Activated B cell treated with CpG ODN at 0.5 μM for 24 hours (primary cell): ENCODE data around the gene ZNF428. TPM values are rescaled to one million over a fixed set of nuclear protein-coding genes. Genes with fewer than 3 reads are reported as not detected.

ENCODE experiments used
- ATAC-seq: fragments of 200-7000 bp; cut with Tn5 transposase; one replicate; pipeline ENCODE4 v1.10.0; 2021; ENCODE audit warnings: low read depth, mild to moderate bottlenecking, moderate library complexity
- CTCF ChIA-PET: fragments of 350-600 bp; sonication (Branson Sonifier 250); formaldehyde crosslinking; loops from one replicate; lab custom pipeline; 2021; ENCODE audit warnings: antibody characterized with exemption; lab: Charles Lee
- POLR2A ChIA-PET: fragments of 350-600 bp; sonication (Branson Sonifier 250); formaldehyde crosslinking; loops from one replicate; lab custom pipeline; 2021; ENCODE audit warnings: antibody characterized with exemption; lab: Charles Lee
- DNase-seq: peaks from one replicate; pipeline ENCODE4 v3.0.0; 2022
- H3K27ac Mint-ChIP-seq: one replicate; pipeline ENCODE4 v1.8.0; 2020; ENCODE audit warnings: mixed read lengths
- H3K27me3 Mint-ChIP-seq: one replicate; pipeline ENCODE4 v1.8.0; 2021; ENCODE audit warnings: mixed read lengths
- H3K36me3 Mint-ChIP-seq: one replicate; pipeline ENCODE4 v1.8.0; 2021; ENCODE audit warnings: low read depth, mixed read lengths
- H3K4me1 Mint-ChIP-seq: one replicate; pipeline ENCODE4 v1.8.0; 2021; ENCODE audit warnings: mixed read lengths
- H3K4me3 Mint-ChIP-seq: one replicate; pipeline ENCODE4 v1.8.0; 2020; ENCODE audit warnings: mild to moderate bottlenecking, mixed read lengths
- H3K9me3 Mint-ChIP-seq: one replicate; pipeline ENCODE4 v1.8.0; 2020; ENCODE audit warnings: mixed read lengths
- intact Hi-C: fragments of 100-400 bp; cut with micrococcal nuclease; formaldehyde crosslinking; loops from one replicate; pipeline ENCODE4 v1.15.1; 2024
- total RNA-seq: library from RNA; stranded (reverse); gene quantifications from 2 replicates; pipeline ENCODE4 v1.2.3, GENCODE V29; 2022
- TF ChIP-seq, protein P1 (sequence below): fragments of 200-600 bp; IDR thresholded peaks from one replicate; pipeline ENCODE4 v1.8.0; 2022; ENCODE audit warnings: antibody characterized with exemption, mild to moderate bottlenecking

ZNF428 gene
- total RNA-seq, 1 donor from 2014 or later, result 26.2 TPM

DNA sequence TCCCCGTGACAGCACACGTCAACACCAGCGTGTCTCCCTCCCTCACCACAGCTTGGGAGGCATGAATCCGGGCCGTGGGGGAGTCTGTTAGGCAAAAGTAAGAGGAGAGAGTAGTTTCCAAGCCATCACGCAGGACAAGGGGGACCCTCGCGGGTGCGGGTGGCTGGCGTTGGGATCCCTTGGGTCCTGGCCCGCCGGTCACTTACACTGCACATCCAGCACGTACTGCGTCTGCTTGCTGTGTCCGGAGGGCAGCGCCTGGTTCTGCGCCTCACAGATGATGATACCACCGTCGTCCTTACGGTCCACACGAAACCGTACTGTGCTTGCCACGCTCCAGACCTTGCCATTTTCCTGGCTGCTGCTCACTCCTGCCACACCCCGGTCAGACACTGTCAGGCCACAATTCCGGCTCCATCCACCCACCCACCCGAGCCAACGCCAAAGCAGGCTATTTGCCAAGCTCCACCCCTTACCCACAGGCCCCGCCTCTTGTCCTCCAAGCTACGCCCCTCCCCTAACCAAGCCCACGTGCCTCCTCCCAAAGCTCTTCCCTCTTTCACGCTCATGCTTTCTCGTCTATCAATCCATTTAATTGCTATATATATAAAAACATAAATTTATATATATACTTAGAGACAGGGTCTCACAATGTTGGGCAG lies 6.6 kb upstream of the ZNF428 start:
- TF ChIP-seq, protein P1, sequence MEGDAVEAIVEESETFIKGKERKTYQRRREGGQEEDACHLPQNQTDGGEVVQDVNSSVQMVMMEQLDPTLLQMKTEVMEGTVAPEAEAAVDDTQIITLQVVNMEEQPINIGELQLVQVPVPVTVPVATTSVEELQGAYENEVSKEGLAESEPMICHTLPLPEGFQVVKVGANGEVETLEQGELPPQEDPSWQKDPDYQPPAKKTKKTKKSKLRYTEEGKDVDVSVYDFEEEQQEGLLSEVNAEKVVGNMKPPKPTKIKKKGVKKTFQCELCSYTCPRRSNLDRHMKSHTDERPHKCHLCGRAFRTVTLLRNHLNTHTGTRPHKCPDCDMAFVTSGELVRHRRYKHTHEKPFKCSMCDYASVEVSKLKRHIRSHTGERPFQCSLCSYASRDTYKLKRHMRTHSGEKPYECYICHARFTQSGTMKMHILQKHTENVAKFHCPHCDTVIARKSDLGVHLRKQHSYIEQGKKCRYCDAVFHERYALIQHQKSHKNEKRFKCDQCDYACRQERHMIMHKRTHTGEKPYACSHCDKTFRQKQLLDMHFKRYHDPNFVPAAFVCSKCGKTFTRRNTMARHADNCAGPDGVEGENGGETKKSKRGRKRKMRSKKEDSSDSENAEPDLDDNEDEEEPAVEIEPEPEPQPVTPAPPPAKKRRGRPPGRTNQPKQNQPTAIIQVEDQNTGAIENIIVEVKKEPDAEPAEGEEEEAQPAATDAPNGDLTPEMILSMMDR, result no peak
- intact Hi-C loops, result loop anchor here (1.0 kb wide), 1 partner anchor 71 kb away; no protein-coding TSS in a partner anchor
- H3K27ac Mint-ChIP-seq, result no peak overlapping the region
- ATAC-seq (no peak), DNase-seq (no peak)
- no peaks in the 10 kb centered on the region for H3K36me3 Mint-ChIP-seq
- POLR2A ChIA-PET, result interaction anchor here (0.6 kb wide), 1 partner anchor 17 kb away, joined by 3 read pairs; no protein-coding TSS in a partner anchor
- H3K27me3 Mint-ChIP-seq, result peaks cover 4% of the 10 kb centered on the region
- no peak overlapping the region for H3K4me3 Mint-ChIP-seq
- H3K4me1 Mint-ChIP-seq, result peaks cover 10% of the 10 kb centered on the region
- H3K9me3 Mint-ChIP-seq, result no peaks in the 10 kb centered on the region
- CTCF ChIA-PET, result interaction anchor here (0.9 to 1.0 kb wide), 2 partner anchors 17 to 32 kb away, joined by 3 to 4 read pairs; no protein-coding TSS in a partner anchor

DNA sequence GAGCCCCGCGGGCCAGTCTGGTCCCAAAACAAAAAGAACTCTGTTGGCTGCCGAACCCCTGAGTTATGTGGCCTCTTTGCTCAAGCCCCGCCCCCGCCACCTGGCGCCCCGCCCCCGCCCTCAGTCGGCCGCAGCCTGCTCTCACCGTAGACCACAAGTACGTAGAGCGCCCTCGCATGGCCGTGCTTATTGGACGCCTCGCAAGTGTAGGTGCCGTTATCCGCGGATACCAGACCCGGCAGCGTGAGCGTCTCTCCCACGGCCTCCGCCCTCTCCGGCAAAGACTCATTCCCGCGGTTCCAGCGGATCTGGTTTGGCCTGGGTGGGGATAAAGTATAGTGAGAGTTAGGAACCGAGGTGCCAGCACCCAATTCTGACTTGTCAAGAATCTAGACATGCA lies 5.5 kb upstream of the ZNF428 start:
- DNase-seq (peak; percentile 59), ATAC-seq (peak; percentile 84)
- Mint-ChIP-seq H3K27me3 (peaks cover 4% of the 10 kb centered on the region), H3K27ac (no peak overlapping the region), H3K9me3 (no peaks in the 10 kb centered on the region), H3K4me1 (peaks cover 19% of the 10 kb centered on the region), H3K4me3 (no peak overlapping the region), H3K36me3 (peaks cover under 1% of the 10 kb centered on the region)
- intact Hi-C loops, result loop anchor here (1.0 kb wide), 1 partner anchor 70 kb away; no protein-coding TSS in a partner anchor
- CTCF ChIA-PET, result interaction anchor here (0.9 to 1.0 kb wide), 2 partner anchors 16 to 31 kb away, joined by 3 to 4 read pairs; no protein-coding TSS in a partner anchor
- TF ChIP-seq, protein P1, result no peak
- POLR2A ChIA-PET, result no interaction called here

DNA sequence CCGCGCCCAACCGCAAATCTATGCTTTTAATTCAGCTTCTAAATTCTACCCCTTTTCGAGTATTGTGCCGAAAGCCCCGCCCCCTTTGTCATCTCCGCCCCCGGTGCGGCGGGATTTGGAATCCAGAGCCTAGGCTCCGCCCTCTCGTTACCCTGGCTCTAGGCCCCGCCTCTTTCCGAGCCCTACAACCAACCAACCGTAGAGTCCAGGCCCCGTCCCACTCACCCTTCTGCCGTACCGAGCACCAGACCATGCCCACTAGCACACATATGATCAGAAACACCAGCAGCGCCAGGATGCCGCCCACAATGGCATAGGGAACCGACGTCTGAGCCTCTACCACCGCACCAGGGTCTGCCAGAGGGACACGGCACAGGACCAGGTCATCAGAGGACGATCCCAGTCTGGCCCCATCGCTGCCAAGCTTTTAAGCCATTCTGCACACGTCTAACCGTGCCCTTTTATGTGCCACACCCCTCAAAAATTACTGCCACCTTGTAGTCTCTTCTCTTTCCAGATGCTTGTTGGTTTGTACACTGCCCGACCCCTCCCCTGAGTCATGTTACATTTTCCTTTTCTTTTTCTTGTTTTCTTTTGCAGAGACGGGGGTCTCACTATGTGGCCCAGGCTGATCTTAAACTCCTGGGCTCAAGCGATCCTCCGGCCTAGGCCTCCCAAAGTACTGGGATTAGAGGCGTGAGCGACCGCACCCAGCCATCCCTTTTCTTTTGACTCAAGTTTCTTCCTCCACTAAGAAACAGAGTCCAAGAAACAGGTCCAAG lies 4.7 kb upstream of the ZNF428 start:
- Mint-ChIP-seq H3K9me3 (no peaks in the 10 kb centered on the region), H3K4me1 (peaks cover 23% of the 10 kb centered on the region), H3K4me3 (no peak overlapping the region), H3K27me3 (peaks cover 4% of the 10 kb centered on the region), H3K36me3 (peaks cover 7% of the 10 kb centered on the region), H3K27ac (peak overlapping the region; percentile 13)
- CTCF ChIA-PET, result no interaction called here
- POLR2A ChIA-PET, result interaction anchor here (0.6 kb wide), 1 partner anchor 48 kb away, joined by 3 read pairs; no protein-coding TSS in a partner anchor
- TF ChIP-seq, protein P1, result no peak
- no peak for DNase-seq
- intact Hi-C loops, result no loop called here
- no peak for ATAC-seq

DNA sequence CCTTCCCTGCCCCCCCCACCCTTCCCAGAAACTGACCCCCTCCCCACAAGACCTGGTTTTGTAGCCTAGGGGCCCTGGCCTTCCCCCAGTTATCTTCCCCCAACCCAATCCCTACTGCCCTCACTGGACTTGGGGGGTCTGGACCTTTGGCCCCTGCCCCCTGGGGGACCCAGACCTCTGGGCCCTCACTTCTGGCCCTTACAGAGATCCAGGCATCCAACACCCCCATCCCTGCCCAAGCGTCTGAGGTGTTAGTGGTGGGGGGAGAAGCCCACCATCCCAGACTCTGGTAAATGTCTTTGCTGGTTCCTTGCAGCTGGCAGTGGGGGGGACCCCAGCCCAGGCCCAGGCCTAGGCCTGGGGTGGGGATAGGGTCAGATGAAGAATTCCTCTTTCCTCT lies 3.5 kb upstream of the ZNF428 start:
- POLR2A ChIA-PET, result no interaction called here
- no peaks in the 10 kb centered on the region for H3K9me3 Mint-ChIP-seq

More for the DNA sequence above, 3.5 kb upstream of the ZNF428 start:
- H3K36me3 Mint-ChIP-seq, result peaks cover 10% of the 10 kb centered on the region
- CTCF ChIA-PET, result no interaction called here
- H3K27me3 Mint-ChIP-seq, result peaks cover 4% of the 10 kb centered on the region
- H3K27ac Mint-ChIP-seq, result no peak overlapping the region
- H3K4me1 Mint-ChIP-seq, result peaks cover 27% of the 10 kb centered on the region
- intact Hi-C loops, result no loop called here
- no peak for ATAC-seq
- TF ChIP-seq, protein P1, result no peak
- DNase-seq, result no peak
- no peak overlapping the region for H3K4me3 Mint-ChIP-seq
